DMS153 (cell line): ENCODE data around the gene NCAM1.
A peak's percentile ranks its signal among the peaks of the same experiment; 100 is the strongest.

Experiments used
- DNase-seq: peaks from one replicate; lab custom pipeline; 2025; lab: John Stamatoyannopoulos, UW

NCAM1 gene

DNA sequence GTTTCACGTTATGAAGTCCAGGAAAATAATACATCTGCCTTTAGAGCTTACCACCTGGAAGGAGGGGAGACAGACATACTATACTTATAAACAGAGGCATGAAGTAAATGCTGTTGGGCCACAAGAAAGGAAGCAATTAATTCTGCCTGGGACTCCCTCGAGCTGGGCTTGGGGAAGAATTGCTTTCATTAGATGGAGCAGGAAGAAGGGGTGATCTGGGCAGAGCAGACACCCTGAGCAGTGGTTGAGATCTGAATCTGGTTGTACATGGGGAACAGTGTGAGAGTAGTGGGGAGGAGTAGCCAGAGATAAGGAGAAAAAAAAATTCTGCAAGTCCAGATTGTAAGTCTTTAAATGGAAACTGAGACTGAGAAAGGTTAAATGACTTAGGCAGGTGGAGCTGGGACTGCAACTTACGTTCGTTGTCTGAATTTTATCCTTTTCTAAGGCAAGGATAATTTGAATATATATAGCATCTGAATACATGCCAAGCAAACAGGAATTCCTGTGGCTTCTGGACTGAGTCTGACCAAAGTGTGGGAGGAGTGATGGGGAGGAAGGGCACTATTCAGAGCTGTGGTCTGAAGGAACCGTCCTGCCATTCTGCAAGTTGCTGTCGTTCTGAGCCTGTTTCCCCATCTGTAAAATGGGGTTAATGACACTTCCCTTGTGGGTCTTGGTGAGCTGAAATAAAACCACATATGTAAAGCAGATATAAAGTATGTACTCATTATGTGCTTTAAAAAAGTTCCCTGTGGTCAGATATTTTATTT, 7.9 kb downstream of the NCAM1 start:
- DNase-seq, result no peak

DNA sequence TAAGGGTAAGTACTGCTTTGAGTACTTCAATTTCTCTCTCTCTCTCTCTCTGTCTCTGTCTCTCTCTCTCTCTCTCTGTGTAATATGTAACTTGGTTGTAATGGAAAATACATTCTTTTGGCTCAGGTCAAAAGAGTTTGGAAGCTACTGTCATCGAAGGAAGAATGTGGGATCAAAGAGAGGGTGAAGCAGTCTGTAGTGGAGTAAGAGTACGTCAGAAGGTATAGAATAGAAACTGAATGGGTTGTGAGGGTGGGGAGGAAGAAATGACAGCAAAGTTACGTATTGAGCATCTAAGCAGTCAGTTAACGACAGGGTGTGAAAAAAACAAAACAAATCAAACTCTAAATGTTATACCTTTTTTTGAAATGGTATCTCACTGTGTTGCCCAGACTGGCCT, 10.0 kb downstream of the NCAM1 start:
- DNase-seq, result no peak

DNA sequence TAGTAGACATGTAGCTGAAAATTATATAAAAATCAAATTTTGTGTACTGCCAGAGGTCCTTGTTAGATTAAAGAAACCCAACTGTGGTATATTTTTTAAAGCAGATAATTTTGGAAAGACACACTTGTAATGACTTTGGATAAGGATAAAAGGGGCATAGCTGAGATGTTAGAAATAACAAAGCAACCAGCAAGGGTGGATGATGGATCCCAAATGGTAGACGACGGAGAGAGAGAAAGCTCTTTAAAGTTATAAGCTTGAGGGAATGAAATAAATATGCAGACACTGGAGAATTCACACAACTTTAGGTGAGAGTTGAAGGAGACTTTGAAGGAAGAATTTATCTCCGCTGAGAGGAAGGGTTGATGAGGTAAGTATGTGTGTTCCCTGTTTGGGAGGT, 10.6 kb downstream of the NCAM1 start:
- DNase-seq, result no peak

DNA sequence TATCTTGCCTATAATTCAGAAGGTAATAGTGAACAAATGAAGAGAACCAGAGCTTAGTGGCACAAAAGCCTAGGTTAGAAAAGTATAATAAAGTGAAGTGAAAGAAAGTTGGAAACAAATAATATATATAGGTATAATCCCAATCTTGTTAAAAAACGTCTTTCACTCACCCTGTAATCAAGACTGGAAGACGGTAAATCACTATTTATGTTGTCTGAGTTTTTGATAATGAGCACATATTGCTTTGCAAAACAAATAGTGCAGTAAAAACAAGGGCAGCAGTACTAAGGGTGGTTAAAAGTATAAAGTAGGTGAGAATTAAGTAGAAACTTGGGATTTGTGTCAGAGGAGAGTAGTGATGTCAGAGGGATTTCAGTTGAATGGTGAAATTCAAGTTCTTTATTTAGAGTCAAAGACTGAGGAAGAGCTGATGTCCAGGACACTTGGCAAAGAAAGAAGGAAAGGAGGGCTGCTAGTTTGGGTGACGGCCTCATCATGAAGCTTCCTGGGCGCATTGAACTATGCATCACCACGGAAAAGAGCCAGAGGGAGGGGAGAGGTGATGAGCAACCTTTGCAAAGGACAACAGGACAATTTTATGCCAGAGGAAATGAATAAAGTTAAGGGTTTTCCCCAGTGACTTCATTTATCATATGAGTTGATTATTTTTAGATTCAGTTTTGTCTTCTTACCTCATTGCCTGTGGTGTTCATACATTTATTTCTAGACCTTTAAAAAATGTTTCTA, 11.4 kb downstream of the NCAM1 start:
- no peak for DNase-seq

DNA sequence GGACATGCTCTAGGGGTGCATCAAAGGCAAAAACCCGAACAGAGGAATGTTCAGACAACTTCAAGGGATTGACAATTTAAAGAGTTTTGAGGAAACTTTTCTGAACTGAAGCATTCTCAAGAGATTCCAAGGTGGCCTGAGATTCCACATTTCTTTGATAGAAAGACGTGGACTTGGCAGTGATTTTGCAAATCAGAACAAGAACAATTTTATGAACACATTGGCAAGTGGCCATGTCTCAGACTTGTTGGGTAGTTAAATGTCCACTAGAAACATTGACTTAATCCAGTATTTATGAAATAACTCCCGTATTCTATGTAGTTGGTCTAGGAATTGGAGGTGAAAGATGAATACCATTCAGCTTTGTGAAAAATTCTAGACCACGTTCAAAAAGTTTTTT, 13.8 kb downstream of the NCAM1 start:
- no peak for DNase-seq

DNA sequence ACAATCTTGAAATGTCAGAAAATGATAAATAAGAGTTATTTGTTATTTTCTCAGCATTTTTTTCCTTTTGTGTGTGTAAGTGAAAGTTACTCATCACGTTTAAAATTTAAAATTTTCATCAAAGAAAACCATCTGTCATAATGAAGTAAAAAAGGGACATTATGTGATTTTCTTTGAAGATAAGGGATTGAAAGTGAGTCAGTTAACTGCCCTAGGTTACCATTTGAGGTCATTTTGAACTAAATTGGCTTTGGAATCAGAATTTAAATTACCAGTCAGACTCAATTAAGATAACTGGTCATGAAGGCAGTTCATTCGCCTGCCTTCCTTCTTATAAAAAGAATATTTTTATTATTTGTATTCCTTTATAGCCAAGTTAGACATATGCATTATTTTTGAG, 14.3 kb downstream of the NCAM1 start:
- DNase-seq, result no peak

DNA sequence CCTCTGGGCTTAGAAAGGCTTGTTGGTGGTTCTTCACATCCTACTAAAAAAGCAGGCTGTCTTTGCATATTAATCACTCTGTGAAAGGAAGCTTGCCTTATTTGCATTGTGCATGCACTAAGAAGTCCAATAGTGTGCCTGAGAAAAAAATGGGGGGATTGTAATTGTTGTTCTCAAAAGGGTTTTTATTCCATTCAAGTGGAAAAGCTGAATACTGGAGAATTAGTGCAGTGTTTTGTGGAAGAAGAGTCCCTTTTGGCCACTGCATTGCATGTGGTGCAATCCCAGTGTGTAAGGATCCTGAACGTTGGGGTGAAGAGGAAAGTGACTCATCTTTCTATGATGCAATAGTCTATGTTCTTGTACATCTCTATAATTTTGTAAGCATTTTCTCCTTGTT, 16.5 kb downstream of the NCAM1 start:
- DNase-seq, result no peak

DNA sequence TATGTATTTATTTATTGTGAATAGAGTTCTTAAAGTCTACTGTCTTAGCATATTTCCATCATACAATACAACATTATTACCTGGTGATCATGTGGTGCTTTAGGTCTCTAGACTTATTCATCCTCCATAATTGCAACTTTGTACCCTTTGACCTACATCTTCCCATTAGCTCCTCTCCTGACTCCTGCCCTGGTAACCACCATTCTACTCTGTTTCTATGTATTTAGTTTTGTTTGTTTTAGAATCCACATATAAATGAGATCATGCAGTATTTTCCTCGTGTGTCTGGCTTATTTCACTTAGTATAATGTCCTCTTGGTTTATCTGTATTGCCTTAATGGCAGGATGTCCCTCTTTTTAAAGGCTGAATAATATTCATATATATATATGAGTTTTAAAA, 22.7 kb downstream of the NCAM1 start:
- DNase-seq, result peak; percentile 91

DNA sequence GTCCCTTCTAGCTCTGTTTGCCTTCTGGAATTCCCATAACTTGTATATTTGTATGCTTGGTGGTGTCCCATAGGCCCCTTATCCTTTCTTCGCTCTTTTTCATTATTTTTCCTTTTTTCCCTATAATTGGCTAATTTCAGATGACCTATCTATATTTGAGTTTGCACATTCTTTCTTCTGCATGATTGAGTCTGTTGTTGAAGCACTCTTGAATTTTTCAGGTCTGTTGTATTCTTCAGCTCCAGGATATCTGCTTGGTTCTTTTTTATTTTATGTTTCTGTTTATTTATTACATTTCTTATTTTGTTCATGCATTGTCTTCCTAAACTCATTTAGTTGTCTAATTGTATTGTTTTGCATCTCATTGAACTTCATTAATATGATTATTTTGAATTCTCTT, 28.0 kb downstream of the NCAM1 start:
- DNase-seq, result no peak

DNA sequence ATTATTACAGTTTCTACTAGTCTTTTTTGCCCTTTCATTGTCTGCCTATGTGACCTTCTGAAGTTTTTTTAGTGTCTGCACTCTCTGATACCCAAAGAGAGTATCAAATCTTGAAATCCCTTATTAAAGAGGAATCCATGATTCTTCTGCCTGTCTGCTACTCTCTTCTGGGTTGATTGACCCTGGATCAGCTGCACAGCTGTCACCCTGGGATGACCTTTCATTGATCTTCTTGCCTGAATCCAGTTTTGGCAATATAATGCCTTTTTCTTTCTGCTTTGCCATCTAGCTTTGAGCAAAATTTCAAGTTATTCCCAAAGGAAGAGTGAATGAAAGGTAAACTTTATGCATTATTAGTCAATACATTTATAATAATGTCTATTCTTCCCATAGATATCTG, 32.6 kb downstream of the NCAM1 start:
- DNase-seq, result no peak

DNA sequence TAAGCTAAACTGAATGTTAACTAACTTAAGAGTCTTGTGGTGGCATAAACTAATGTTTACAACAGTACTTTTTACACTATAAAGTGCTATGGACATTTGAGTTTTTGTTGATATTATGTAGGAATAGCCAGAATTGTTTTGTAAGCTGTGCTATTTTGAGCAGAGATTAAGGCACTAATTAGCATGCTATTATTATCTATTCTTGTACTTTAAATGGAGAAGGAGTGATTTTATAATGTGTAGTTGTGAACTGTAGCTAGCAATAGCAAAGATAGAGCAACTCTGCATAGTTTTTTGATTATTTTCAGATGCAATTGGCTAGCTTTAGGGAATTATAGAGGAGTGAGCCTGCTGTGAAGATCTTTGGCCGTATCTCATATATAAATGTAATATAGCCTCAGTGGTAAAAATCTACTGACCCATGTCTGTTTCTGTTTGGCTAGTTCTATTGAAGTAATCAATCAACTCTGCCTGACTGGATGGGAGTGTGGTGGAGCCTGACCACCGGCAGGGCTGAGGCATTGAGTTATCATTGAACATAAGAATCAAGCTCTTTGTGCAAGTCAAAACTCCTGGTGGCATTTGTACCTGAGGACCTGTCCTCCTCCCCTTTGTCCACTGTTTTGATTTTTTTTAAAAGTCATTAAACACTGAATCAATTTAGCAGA, 34.3 kb downstream of the NCAM1 start:
- no peak for DNase-seq

DNA sequence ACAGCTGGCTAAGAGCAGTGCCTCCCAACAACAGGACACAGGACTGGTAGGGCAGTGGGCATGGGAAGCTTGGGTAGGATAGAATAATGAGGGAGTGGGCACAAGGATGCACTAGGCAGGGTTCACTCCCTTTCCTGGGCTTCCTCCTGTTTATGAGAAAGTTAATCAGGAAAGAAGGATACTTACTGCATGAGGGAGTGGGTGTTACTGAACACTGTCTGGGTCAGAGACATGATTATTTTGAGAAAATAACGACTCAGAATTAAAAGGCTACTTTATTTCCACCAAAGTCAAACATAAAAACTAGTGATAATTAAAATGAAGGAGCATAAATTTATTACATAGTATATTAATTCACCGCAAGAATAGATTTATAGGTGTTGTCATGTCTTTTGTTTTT, 35.8 kb downstream of the NCAM1 start:
- no peak for DNase-seq

DNA sequence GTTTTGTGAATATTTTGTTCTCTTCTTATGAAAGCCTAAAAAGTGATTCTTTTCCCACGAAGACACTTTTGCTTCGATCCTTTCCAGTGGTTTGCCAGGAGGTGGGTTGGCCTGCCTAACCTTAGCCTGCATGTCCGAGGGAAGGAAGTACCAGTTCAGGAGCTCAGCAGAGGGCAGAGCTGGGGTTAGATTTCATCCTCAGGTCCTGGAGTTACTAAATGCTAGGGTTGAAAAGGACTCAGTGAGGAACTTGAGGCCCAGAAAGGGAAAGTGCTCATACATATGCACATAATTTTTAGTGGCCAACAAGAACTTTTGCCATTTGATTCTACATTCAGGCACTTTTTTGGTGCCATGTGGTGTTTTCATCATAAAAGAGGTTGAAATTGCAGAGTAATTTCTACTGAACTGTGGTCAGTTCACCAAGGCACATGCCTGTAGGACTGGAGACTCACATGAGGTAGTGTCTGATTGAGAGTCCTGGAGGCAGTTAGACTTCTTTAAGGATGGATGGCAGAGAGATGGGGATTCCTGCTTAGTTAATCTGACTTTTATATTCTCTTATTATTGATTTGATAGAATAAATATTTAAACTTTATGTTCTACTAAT, 36.7 kb downstream of the NCAM1 start:
- no peak for DNase-seq

DNA sequence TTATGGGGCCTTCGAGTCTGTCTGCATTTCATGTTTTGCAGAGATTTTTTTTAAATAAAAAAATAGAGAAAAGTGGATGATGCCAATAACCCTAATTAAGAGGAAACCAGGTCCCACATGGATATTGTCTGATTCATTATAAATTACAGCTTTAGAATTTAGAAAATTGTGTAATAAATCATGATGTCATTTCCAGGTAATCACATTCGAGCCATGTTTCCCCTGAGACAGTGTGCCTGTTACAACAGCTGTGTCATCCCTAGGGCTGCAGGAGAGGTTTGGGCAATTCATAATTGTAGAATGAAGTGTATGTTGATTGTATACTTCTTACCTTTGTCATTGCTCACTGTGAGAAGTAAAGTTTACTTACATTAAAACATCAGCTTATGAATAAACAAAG, 38.3 kb downstream of the NCAM1 start:
- peak; percentile 63 for DNase-seq

DNA sequence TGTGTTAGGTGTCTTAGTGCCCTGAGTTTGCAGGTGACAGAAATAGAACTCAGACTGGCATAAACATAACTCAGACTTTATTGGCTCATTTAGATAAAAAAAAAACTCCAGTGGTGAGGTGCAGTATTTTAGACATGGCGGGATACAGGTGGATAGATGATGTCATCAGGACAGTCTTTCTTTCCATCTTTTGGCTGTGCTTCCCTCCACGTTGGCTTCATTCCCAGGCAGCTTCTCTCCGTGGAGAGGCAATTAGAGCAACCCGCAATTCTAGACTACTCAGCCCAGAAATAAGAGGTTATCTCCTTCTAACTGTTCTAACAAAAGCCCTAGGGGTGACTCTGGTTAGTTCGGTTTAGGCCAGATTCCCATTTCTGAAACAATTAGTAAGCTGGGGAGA, 40.5 kb downstream of the NCAM1 start:
- peak; percentile 84 for DNase-seq

DNA sequence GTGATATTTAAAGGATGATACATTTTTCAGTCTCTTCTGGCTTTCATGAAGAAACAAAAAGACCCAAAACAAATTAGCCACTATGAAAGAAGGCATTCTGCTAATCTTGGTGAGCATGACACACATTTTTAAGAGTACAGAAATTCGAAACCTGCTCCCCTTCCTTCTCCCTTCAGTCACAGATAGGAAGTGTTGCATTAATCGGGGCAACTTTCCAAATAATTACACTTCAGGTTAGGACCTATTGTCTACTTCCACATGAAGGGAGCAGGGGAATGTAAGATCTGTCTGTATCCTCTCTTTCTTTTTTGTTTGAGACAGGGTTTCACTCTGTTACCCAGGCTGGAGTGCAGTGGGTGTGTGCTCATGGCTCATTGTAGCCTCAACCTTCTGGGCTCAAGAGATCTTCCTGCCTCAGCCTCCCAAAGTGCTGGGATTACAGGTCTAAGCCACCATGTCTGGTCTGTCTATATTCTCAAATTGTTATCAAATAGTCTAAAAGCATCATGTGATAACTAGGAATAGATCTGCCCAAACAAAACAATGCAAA, 45.8 kb downstream of the NCAM1 start:
- DNase-seq, result no peak

DNA sequence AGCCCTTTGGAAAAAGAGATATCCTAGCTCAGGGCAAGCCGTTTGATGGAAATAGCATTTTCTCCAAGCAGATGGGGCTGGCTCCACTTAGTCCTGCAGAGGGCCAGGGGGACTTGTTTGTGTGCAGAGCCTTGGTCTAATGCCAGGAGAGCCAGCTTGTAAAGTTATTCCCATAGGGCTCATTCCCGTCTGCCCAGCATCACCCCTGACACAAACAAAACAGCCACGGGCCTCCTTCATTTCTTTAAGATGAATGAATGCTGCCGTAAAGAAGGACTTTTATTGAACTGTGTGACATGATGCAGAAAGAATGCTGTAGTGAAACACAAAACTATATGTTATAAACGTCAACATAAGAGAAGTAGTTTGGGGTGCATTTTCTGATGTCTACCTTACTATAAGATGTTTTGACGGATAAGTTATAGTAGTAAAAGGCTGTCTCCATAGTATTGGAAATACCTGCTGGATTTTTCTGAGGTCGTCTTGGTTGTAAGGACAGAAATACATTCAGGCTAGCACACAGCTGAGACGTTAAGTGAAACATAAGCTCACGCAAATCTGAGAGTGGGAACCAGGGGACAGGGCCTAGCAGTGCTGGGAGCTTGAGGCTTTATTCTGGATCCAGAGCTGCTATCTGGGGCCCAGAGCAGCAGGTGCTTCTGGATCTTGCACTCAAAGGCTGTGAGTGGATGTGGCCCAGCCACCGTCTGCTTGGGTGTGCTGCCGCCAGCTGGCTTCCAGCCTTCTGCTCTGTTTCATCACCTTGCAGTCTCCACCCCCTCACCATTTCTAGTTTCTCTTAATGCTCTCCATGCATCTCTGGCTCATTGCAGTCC, 53.3 kb downstream of the NCAM1 start:
- peak; percentile 81 for DNase-seq

DNA sequence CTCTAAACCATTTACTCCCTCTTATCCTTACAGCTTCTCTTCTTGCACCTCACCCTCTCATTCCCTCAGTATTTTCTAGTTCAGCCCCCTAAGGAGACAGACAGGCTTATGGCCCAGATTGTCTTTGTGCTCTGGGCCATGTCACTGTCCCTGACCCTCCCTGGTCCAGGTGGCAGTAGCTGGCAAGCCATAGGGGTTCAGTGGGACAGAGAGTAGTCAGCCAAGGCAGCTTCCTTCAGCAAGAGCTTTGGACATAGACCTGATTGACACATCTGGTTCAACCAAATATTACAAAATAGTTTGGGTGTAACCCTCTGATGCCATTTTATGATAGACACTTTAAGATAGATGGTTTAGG, 53.9 kb downstream of the NCAM1 start:
- DNase-seq, result no peak

DNA sequence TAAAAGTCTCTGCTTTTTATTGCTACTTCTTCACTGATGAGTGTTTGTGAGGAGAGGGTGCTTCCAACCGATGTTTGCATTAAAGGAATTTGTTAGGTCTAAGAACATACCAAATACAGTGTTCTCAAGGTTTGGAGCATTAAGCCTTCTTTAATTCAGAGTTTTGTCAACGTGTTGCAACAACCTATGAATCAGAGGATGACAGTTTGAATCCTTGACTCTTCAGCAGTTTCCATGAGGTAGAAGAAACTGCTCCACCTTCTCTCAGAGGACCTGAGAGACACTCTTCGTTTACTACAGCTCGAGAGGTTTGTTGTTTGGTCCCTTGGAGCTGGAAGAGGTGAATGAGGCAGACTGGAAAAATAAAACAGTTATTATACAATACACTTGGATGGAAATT, 55.7 kb downstream of the NCAM1 start:
- no peak for DNase-seq

DNA sequence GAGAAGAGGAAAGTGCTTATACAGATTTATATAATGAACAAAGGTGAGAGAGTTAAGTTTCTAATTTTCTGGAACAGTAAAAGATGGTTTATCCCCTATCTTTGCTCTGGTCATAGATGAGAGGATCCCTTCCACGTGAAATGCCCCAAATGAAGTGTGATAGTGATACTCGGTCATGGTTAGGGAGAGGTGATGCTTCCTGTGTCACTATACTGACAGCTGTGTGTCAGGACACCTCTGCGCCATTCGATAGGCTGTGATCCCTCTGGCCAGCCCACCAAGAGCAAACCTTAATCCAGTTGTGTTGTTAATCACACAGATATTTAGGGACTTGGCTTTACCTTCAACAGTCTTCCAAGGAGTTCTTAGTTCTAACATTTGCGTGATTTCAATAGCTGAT, 57.7 kb downstream of the NCAM1 start:
- no peak for DNase-seq

DNA sequence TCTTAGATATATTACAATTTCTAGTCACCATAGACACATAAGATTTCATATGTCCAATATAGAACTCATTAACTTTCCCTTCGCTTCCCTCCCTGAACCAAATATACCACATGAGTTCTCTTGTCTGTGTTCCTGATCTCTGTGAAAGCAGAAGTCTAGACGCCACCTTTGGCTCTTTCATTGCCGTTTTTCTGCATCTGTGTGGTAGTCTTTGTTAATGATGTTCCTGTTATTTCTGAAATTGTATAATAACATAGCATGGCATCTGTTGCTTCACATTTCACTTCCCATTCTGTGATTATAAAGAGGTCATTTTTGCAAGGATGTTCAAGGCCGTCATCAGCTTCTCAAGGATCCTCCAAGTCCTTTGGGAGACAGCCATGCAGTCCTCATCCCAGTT, 58.5 kb downstream of the NCAM1 start:
- DNase-seq, result no peak

DNA sequence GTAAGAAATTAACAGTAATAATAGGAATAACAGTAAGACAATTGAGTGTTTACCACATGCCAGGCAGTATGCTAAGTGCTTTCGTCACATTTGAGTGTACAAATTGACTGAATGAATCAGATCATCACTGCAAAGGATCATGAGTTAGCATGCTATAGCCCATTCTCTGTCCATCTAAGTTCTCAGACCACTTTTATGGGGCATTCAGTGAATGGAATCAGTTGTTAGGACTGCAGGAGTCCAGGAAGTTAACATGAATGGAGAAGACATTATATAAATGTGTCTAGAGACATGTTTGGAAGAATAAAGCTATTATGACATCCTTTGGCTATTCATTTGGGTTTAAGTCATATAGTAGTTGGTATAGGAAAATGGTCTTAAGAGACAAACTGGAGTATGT, 59.9 kb downstream of the NCAM1 start:
- DNase-seq, result no peak
